ENCODE measurements around the gene ARIH1.
A peak's percentile ranks its signal among the peaks of the same experiment; 100 is the strongest.

GRCh38 chr15:72473614-72474465 is at the start of gene ARIH1:
- TF ChIP-seq ZFP30 (CRISPR knock-in tag; IDR thresholded peaks at IDR 0.05) = peak; percentile 67; the same call in 1 of the 2 replicates
- TF ChIP-seq, protein P1, sequence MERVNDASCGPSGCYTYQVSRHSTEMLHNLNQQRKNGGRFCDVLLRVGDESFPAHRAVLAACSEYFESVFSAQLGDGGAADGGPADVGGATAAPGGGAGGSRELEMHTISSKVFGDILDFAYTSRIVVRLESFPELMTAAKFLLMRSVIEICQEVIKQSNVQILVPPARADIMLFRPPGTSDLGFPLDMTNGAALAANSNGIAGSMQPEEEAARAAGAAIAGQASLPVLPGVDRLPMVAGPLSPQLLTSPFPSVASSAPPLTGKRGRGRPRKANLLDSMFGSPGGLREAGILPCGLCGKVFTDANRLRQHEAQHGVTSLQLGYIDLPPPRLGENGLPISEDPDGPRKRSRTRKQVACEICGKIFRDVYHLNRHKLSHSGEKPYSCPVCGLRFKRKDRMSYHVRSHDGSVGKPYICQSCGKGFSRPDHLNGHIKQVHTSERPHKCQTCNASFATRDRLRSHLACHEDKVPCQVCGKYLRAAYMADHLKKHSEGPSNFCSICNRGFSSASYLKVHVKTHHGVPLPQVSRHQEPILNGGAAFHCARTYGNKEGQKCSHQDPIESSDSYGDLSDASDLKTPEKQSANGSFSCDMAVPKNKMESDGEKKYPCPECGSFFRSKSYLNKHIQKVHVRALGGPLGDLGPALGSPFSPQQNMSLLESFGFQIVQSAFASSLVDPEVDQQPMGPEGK (CRISPR knock-in tag; IDR thresholded peaks at IDR 0.05; ENCODE audit: borderline replicate concordance) = peak; percentile 28; the same call in 1 of the 2 replicates
- TF ChIP-seq ZNF565 (CRISPR knock-in tag; conservative IDR thresholded peaks at IDR 0.05; ENCODE audit: low read depth) = peak; percentile 94
- 0 out of 2 replicates have a peak, but pooled peaks have one; percentile 6 for TF ChIP-seq RARB (CRISPR knock-in tag; IDR thresholded peaks at IDR 0.05)
- TF ChIP-seq ZFP3 (CRISPR knock-in tag; IDR thresholded peaks at IDR 0.05) = no peak
- no peak for TF ChIP-seq OSR1 (CRISPR knock-in tag; IDR thresholded peaks at IDR 0.05)
- TF ChIP-seq CREB5 (CRISPR knock-in tag; IDR thresholded peaks at IDR 0.05; ENCODE audit: low read depth) = peak; percentile 98
- no peak for TF ChIP-seq TOX (CRISPR knock-in tag; IDR thresholded peaks at IDR 0.05; ENCODE audit: borderline replicate concordance)
- peak; percentile 29; the same call in 1 of the 2 replicates for TF ChIP-seq TCF4 (CRISPR knock-in tag; IDR thresholded peaks at IDR 0.05; ENCODE audit: borderline replicate concordance)
- peak; percentile 92 for TF ChIP-seq CSDC2 (CRISPR knock-in tag; IDR thresholded peaks at IDR 0.05)
